NCI-H1417 (cell line): Measurements from ENCODE around the gene APOO.
"Not testable (repeated sequence)": the region's sequence is repeated elsewhere in the genome, so short reads cannot be mapped to it uniquely, and the experiment has no call there.

Experiments used
- DNase-seq, 3 experiments: peaks; one replicate each; lab custom pipeline; 2025; lab: John Stamatoyannopoulos, UW

APOO gene

DNA sequence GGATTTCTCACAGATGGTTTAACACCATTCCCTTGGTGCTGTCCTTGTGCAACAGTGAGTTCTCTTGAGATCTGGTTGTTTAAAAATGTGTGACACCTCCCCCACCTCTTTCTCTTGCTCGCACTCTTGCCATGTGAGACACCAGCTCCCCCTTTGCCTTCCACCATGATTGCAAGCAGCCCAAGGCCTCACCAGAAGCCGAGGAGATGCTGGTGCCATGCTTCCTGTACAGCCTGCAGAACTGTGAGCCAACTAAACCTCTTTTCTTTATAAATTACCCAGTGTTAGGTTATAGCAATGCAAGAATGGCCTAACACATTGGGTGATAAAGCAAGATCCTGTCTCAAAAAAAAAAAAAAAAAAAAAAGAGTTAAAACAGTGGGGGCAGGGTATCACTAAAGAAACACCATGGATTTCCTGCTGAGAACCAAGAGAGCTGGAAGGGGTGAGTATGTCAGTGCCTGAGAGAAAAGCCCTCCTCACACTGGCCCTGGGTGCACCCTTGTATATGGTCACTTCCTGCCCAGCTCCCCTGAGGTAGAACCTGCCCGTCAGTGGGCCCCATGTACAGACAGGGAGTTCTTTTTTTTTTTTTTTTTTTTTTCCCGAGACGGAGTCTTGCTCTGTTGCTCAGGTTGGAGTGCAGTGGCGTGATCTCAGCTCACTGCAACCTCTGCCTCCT, 46.4 kb downstream of the APOO start:
- DNase-seq = no peak

DNA sequence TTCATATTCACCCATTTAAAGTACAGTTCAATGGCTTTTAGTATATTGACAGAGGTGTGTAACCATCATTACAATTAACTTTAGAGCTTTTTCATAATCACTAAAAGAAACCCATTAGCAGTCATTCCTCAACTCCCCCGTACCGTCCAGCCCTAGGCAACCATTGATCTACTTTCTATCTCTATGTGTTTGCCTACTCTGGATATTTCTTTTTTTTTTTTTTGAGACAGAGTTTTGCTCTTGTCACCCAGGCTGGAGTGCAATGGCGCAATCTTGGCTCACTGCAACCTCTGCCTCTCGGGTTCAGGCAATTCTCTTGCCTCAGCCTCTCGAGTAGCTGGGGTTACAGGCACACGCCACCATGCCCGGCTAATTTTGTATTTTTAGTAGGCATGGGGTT, 48.5 kb downstream of the APOO start:
- DNase-seq = not testable (repeated sequence)

DNA sequence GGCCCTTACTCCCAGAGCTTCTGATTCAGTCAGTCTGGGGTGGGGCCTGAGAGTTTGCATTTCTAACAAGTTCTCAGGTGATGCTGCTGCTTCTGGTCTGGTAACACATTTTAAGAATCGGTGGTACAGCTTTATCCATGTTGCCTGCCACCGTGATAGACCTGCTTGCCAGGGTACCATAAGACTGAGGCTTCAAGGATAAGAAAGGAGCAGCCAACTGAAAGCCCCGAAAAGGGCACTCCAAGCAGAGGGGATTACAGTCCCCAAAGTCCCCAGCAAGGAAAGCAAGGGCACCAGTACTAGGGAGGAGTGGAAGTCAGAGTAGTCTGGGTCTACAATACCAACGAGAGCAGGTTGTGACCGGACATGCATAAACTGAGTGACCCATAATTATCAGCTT, 49.8 kb downstream of the APOO start:
- DNase-seq = no peak

DNA sequence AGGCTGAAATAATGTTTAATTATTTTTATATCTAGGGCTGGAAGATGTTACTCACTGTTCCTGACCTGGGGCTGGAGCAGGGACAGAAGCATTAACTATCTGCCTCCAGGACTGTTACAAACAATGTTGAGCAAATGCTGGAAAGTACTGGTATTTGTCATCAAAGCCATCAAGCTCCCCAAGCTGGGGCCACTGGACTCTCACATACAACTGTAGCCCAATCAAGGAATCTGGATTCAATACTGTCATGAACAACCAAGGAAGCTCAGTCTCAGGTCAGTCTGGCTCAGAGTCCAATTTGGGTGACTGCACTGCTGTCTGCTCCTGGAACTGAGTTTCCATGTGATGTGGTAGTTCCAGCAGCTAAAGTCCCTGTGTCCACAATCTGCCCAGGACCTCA, 50.4 kb downstream of the APOO start:
- DNase-seq = no peak

DNA sequence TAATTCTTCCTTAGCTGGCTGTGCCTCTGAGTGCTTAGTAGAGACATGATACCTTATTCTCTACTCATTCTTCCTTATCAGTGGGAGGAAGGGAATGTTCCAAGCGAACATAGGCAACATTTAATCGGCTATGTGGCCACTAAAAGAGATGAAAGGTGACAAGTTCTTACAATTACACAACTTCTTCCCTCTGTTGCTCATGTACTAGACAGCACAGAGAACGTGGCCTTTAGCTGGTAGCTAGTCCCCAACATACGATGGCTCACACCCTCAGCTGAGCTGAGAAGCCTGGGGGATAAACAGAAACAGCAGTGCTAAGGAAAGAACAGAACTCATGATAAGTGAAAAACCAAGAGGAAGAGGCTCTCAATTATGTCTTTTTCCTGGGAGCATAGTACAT, 52.2 kb downstream of the APOO start:
- no peak for DNase-seq

DNA sequence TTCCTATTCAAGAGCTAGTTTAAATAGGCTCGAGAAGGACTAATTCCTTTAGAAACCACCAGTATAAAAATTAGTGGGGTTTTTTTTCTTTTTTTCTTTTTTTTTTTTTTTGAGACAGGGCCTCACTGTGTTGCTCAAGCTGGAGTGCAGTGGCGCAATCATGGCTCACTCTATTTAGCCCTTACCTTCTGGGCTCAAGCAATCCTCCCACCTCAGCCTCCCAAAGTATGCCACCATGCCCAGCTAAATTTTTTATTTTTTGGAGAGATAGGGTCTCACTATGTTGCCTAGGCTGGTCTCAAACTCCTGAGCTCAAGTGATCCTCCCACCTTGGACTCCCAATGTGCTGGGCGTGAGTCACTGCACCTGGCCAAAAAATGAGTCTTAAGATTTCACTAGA, 52.8 kb downstream of the APOO start:
- no peak for DNase-seq

DNA sequence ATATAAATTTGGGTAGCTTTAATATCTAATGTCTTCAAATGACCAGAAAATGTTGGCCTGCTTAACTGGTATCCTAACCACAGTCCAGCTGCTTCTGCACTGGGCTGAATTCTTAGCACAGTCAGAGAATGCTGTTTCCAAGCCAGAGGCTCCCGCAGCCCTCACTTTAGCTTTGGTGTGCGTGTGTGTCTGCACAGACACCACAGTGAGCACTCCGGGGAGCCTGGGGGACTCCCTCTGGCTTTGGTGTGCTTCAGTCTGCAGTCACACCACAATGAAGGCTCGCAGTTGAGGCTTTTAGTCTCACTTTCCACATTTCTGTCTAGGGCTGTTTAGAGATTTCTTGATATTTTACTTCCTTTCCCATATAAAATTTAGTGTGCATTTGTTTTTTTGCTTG, 53.6 kb downstream of the APOO start:
- DNase-seq = no peak

DNA sequence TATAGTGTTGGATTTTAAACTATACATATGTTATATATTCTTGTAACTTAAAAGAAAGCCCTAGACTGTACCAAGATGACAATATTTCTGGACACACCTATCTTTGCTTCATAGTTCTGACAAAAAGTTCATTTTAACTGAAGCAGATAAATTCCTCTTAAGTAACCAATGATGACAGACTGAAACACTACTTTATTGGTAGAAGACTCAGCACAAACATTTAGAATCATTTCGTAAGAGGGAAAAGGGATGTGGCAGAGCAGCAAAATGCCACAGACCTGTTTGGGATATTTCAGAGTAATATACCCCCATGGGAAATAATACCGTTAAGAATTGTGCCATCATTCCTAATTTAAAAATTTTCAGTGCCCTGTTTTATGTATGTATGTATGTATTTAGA, 56.2 kb downstream of the APOO start:
- DNase-seq = no peak

DNA sequence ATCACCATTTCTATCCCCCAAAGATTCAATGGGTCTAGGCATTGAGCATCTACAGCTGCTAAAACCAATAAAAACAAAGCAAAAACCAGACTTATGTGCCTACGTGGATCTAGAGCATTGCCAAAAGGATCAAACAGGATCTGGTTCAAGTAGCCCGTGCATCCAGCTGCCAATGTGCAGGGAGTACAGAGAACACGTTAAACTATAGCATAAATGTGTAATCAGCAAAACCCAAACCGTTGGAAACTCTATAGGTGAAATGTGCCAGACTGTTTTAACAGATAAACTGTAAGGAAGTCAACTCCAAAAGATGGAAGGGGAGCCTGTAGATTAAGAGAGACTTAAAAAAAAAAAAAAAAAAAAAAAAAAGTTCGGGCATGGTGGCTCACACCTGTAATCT, 58.5 kb downstream of the APOO start:
- no peak for DNase-seq

DNA sequence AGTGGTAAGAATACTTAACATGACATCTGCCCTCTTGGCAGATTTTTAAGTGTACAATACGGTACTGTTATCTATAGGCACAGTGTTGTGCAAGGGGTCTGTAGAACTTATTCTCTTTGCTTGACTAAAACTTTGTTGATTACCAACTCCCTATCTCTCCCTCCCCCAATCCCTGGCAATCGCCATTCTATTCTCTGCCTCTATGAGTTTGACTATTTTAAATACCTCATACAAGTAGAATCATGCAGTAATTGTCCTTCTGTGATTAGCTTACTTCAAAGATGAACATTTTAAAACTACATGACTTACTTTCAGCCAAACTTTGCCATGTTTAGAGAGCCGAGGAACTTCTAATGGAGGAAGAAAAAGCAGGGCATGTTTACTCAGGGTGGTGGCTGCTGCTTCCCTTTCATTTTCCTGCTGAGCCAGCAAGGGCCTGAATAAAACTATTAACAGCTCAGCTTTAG, 62.4 kb downstream of the APOO start:
- peak in 1 of 3 experiments; percentile 25 for DNase-seq

DNA sequence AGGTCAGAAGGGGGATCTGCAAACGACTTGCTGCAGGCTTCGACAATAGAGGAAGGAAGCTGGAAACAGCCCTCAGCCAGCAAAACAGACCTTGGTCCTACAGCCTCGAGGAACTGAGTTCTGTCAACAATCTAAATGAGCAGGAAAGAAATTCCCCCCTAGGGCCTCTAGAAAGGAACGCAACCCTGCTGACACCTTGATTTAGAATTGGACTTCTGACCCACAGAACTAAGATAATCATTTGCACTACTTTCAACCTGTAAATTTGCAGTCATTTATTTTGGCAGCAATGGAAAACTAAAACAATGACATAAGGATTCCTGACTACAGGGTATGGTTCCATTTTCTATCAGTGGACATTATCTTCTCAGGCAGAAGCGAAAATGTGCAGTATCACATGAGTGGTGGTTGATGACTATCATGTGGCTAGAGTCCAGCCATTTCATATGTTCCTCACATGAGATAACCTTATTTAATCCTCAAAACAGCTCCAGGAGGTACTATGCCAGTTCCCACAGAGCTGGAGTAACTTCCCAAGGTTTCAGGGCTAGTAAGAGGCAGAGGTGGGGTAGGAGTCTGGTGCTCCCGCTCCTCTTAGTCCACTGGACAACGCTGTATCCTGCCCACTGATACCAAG, 63.1 kb downstream of the APOO start:
- DNase-seq = no peak

DNA sequence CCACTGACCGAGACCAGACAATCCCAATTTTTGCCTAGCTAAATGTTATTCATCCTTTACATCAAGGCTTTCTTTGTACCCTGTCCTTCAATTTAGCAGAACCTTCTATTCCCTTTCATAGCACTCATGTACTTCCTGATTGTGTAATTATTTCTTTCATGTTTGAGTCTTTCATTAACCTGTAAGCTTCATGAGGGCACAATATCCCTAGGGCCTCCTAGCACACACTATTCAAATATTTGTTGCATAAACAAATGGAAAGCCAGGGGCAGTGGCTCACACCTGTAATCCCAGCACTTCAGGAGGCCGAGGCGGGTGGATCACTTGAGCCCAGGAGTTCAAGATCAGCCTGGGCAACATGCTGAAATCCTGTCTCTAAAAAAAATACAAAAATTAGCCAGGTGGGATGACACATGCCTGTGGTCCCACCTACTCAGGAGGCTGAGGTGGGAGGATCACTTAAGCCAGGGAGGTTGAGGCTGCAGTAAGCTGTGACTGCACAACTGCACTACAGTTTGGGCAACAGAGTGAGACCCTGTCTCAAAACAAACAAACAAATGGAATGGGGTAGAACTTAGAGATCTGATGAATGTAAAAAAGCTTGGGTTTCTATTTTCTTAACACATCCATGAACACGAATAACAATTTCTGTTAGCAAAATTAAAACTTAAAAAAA, 65.8 kb downstream of the APOO start:
- DNase-seq = no peak

DNA sequence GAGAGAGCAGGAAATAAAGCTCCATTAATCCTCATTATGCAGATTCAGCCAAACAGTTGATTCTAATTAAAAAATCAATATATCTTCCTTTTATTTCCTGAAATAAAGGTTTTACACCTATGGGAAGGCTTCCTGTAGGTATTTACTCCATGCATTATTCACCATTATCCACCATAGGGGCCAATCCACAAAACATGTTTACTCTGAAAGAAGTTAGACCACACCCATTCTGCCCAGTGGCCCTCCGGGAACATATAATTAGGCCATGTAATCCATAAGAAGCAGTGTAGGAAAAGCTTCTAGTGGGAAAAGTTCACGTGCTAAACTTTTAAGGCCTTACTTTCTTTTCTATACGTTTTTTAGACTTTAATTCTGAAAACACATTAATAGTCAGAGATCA, 67.1 kb downstream of the APOO start:
- DNase-seq = peak in 2 of 3 experiments; percentile 66 to 85

DNA sequence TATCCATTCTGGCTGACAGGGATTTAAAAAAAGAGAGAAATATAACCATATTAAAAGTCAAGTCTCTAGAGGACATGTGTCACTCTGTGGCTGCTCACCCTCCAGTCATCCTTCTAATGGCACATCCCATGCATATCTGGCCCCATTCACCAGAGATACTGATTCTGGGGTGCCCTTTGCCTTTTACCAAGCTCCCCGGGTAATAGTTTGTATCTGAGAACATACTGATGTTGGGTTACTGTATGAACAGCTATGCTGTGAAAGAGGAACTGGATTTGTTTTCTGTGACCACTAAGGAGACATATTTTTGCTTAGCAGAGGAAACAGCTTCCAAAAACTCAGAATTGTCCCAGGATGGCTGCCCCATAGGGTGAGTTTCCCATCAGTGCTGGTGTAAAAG, 68.8 kb downstream of the APOO start:
- no peak for DNase-seq

DNA sequence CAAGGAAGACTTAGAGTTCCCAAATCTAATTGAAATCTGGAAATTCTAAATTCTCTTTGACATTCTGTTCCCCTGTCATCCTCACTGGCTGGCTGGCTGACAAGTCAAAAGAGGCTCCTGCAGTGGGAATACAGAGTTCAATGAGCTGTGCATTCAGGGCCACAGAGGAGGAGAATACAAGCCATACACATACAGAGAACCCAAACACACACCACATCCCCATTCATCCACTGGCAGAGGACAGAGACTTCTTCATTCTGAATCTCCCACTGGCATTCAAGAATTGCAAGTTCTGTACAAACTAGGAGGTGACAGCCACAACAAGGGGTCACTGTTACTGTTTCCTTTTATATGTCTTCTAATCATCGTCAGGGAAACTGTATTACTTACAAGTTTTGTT, 75.0 kb downstream of the APOO start:
- no peak for DNase-seq

DNA sequence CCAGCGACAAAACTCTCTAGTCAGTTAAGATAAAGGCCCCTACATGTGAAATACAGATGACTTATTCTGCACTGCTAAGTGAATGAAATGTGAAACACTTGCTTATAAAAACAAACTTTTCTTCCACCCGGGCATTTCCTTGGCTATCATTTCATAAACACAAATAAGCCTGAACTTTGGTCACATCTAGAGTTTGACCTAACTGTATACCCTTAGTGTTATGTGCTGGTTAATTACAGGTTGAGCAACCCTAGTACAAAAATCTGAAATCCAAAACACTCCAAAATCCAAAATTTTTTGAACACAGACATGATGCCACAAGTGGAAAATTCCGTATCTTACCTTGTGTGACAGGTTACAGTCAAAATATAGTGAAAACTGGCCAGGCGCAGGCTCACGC, 78.9 kb downstream of the APOO start:
- DNase-seq = no peak

DNA sequence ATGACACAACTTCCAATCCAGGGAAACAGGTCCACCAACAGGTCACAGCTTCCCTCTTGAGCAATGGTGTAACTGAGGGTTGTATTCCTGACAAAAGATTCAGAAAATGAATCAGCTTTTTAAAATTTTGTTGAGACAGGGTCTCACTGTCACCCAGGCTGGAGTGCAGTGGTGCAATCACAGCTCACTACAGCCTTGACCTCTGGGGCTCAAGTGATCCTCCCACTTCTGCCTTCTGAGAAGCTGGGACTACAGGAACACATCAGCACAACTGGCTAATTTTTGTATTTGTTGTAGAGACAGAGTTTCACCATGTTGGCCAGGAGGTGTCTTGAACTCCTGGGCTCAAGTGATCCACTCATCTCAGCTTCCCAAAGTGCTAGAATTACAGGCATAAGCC, 81.1 kb downstream of the APOO start:
- no peak for DNase-seq

DNA sequence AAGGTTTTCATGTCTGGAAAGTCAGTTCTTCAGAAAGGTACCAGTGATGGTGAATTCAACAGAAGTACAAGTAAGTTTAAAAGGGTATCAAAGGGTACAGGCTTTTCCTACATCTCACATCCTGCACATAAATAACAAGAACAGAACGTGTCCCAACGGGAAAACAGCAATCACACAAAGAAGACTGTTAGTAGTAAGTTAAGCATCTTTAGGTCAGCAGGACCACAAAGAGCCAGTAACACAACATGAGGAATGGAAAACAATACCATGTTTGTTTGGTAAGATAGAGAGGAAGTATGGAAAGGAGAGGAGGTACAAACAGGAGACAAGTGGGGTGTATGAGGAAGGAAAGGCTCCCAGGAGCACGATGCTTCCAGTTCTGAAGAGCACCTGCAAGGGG, 81.5 kb downstream of the APOO start:
- DNase-seq = no peak

DNA sequence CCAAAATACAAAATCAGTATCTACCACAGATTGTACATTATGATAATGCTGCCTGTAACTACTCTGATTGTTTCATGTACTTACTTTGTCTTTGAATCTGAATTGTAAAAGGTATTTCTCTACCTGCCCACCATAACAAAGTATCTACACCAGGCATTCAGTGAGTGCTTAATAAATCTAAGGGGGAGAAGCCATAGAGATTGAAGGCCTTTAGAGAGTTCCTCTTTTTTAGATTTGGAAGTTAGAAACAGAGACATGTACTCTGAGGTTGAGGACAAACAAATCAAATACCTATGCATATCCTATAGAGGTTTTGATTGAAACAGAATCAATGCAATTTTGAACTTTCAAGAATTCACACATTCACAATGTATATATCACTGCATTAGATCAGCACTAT, 82.1 kb downstream of the APOO start:
- no peak for DNase-seq

DNA sequence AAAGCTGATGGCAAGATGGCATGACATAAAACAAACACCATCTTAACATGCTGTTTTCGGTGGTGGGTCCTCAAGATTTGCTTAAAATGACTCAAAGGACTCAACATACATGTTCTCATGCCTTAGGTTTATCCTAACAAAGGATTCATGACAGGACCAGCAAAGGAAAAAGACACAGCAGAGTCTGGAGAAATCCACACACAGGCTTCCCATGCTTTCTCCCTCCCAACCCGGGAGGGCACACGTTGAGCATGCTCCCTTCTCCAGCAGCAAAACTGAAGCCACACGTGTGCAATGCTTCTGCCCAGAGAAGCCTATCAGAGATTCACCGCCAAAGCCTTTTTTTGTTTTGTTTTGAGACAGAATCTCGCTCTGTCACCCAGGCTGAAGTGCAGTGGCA, 84.9 kb downstream of the APOO start:
- DNase-seq = peak in 1 of 3 experiments; percentile 53

DNA sequence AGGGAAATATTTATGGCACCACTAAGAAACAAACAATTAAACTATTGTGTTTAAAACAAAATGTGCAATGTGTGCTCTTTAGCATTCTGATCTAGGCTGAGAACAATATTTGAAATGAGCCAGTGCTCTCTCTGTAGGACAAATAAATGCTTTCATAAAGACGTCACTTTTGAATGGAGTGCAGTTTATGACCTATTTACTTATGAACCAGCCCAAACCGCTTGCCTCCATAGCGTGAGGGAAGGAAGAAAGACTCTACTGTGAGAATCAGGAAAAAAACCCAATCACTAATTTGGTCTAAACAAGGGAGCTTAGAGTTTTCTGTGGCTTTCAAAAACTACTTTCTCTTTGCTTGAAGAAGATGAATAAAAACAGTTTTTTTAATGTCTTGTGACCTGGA, 85.3 kb downstream of the APOO start:
- DNase-seq = peak in 2 of 3 experiments; percentile 33 to 71

DNA sequence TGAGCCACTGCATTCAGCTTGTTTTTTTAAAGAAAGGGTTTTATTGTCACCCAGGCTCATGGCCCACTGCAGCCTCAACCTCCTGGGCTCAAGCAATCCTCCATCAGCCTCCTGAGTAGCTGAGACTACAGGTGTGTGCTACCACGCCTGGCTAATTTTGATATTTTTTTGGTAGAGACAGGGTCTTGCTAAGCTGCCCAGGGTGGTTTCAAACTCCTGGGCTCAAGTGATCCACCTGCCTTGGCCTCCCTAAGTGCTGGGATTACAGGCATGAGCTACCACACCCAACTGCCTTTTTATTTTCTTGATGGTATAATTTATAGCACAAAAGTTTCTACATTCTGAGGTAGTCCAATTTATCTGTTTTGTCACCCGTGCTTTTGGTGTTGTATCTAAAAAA, 85.9 kb downstream of the APOO start:
- DNase-seq = no peak

DNA sequence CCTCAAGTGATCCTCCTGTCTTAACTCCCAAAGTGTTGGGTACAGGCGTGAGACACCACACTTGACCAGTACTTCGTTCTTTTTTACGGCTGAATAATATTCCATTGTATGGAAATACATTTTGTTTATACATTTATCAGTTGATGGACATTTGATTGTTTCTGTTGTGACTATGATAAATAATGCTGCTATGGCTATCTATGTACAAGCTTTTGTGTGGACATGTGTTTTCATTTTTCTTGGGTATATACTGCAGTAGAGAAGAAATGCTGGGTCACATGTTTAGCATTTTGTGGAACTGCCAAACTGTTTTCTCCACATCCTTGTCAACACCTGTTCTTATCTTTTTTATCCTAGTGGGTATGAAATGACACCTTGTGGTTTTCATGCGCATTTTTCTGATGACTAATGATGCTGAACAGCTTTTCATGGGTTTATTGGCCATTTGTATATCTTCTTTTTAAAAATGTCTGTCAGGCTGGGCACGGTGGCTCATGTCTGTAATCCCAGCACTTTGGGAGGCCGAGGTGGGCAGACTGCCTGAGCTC, 87.4 kb downstream of the APOO start:
- no peak for DNase-seq
